Kidney epithelial cell (primary cell): Measurements from ENCODE around the gene PYCR2. TPM values are rescaled to one million over a fixed set of nuclear protein-coding genes. Genes with fewer than 3 reads are reported as not detected.

Source experiments
- DNase-seq: peaks from one replicate; pipeline ENCODE4 v3.0.0-alpha.2; 2010; ENCODE audit warnings: low read depth
- H3K27me3 ChIP-seq: 2 replicates; pipeline ENCODE4 v1.6.0; 2011; ENCODE audit warnings: low read length; ENCODE audit not compliant: control insufficient read depth, insufficient read depth
- H3K36me3 ChIP-seq: 2 replicates; pipeline ENCODE4 v1.5.1; 2011; ENCODE audit warnings: low read length; ENCODE audit not compliant: control insufficient read depth, insufficient read depth
- H3K4me3 ChIP-seq: 2 replicates; pipeline ENCODE4 v1.5.1; 2011; ENCODE audit warnings: low read depth, mild to moderate bottlenecking, control low read depth, low read length
- CTCF ChIP-seq: IDR thresholded peaks from 2 replicates; pipeline ENCODE4 v1.5.1; 2011; ENCODE audit warnings: mild to moderate bottlenecking, moderate library complexity, low read length, control low read depth, inconsistent platforms; ENCODE audit not compliant: insufficient read depth, poor library complexity, severe bottlenecking
- total RNA-seq: library from RNA; depleted of rRNA; stranded (reverse); fragments of >200 nt; gene quantifications from 2 replicates; pipeline ENCODE4 v1.2.3, GENCODE V29; 2015

Gene PYCR2
- total RNA-seq, 1 donor from 2014 or later = 51.2 TPM

- no peak overlapping the region for H3K4me3 ChIP-seq
- DNase-seq = no peak
Measured at GRCh38 chr1:225878282-225878681, 45.8 kb downstream of the PYCR2 start.

GRCh38 chr1:225877580-225877979 is 46.5 kb downstream of the PYCR2 start:
- no peaks in the 10 kb centered on the region for H3K27me3 ChIP-seq
- H3K36me3 ChIP-seq = peaks cover 1% of the 10 kb centered on the region
- peak; percentile 65 for TF ChIP-seq CTCF
- no peak for DNase-seq
- no peak overlapping the region for H3K4me3 ChIP-seq

More at GRCh38 chr1:225878282-225878681, 45.8 kb downstream of the PYCR2 start:
- Histone ChIP-seq H3K27me3 (no peaks in the 10 kb centered on the region), H3K36me3 (peaks cover 1% of the 10 kb centered on the region)
- TF ChIP-seq CTCF = no peak

- no peak for DNase-seq
- Histone ChIP-seq H3K4me3 (no peak overlapping the region), H3K27me3 (no peaks in the 10 kb centered on the region), H3K36me3 (peaks cover 1% of the 10 kb centered on the region)
- no peak for TF ChIP-seq CTCF
Measured at GRCh38 chr1:225876900-225877510, 47.0 kb downstream of the PYCR2 start.

GRCh38 chr1:225875044-225875815 is 48.8 kb downstream of the PYCR2 start:
- Histone ChIP-seq H3K4me3 (no peak overlapping the region), H3K27me3 (no peaks in the 10 kb centered on the region), H3K36me3 (peaks cover 1% of the 10 kb centered on the region)
- no peak for DNase-seq
- no peak for TF ChIP-seq CTCF

- H3K36me3 ChIP-seq = peaks cover 1% of the 10 kb centered on the region
Measured at GRCh38 chr1:225874431-225874830, 49.6 kb downstream of the PYCR2 start.

More at GRCh38 chr1:225874431-225874830, 49.6 kb downstream of the PYCR2 start:
- DNase-seq = no peak
- Histone ChIP-seq H3K27me3 (no peaks in the 10 kb centered on the region), H3K4me3 (no peak overlapping the region)
- TF ChIP-seq CTCF = no peak
